ENCODE measurements around the gene EPSTI1. TPM values are rescaled to one million over a fixed set of nuclear protein-coding genes. Genes with fewer than 3 reads are reported as not detected.

Gene EPSTI1
- polyA plus RNA-seq, 1 of the 3 experiments (the other 2 are of a cell fraction): 0.02 TPM

- H3K4me2 ChIP-seq: no peak overlapping the region
- POLR2A ChIA-PET: no interaction called here
- no peaks in the 10 kb centered on the region for H3K79me2 ChIP-seq (ENCODE audit: insufficient read depth)
- no peaks in the 10 kb centered on the region for H3K9me2 ChIP-seq
- H3F3A ChIP-seq (replicated peaks; ENCODE audit: insufficient read depth): no peaks in the 10 kb centered on the region
- H3K36me3 ChIP-seq (replicated peaks in 1 of 2; ENCODE audit: control insufficient read depth in 1 of 2, insufficient read depth in 2 of 2, low read length in 1 of 2): no peaks in the 10 kb centered on the region
- no peaks in the 10 kb centered on the region for H3K9me3 ChIP-seq
- no peak overlapping the region for H3K4me3 ChIP-seq (ENCODE audit: low read depth in 2 of 2, low read length in 1 of 2)
- H3K4me1 ChIP-seq (ENCODE audit: control insufficient read depth in 1 of 2, insufficient read depth in 2 of 2, low read depth in 1 of 2, low read length in 1 of 2): peaks cover 0 to 5% of the 10 kb centered on the region in 2 experiments; a peak in 1 of 4 replicates
- H3K9ac ChIP-seq: no peak overlapping the region
- WGBS (ENCODE audit: low lambda C conversion rate): 0% methylated on average over 1 of the region's 7 CpGs
- no peaks in the 10 kb centered on the region for H3K27me3 ChIP-seq (ENCODE audit: insufficient read depth)
- TF ChIP-seq REST (IDR thresholded peaks at IDR 0.05; ENCODE audit: low read depth, low read length) (no peak), MEF2A (IDR thresholded peaks at IDR 0.05; ENCODE audit: borderline replicate concordance, low read depth) (no peak), FOSL2 (IDR thresholded peaks at IDR 0.05; ENCODE audit: borderline replicate concordance, low read depth) (no peak), EP300 (IDR thresholded peaks at IDR 0.05; ENCODE audit: borderline replicate concordance in 1 of 2, low read depth in 1 of 2, low read length in 1 of 2) (no peak)
- no peaks in the 10 kb centered on the region for H4K20me1 ChIP-seq (ENCODE audit: insufficient read depth)
- CTCF ChIA-PET: interaction anchor here (0.8 to 1.8 kb wide), 4 partner anchors 14 to 149 kb away, joined by 3 to 6 read pairs (median 3); no protein-coding TSS in a partner anchor
- no peak overlapping the region for H2AFZ ChIP-seq (ENCODE audit: low read depth)
- H3K27ac ChIP-seq (ENCODE audit: low read depth in 2 of 2, low read length in 1 of 2): no peak overlapping the region
- no peak for DNase-seq
Measured at GRCh38 chr13:42986176-42986574, 5.9 kb downstream of the EPSTI1 start.

- Histone ChIP-seq H3K4me1 (ENCODE audit: control insufficient read depth in 1 of 2, insufficient read depth in 2 of 2, low read depth in 1 of 2, low read length in 1 of 2) (peaks cover 0 to 5% of the 10 kb centered on the region in 2 experiments; a peak in 1 of 4 replicates), H3K79me2 (ENCODE audit: insufficient read depth) (no peaks in the 10 kb centered on the region), H3K9ac (no peak overlapping the region), H3K27ac (ENCODE audit: low read depth in 2 of 2, low read length in 1 of 2) (no peak overlapping the region), H3K9me3 (no peaks in the 10 kb centered on the region), H3K9me2 (no peaks in the 10 kb centered on the region), H3K27me3 (ENCODE audit: insufficient read depth) (no peaks in the 10 kb centered on the region), H4K20me1 (ENCODE audit: insufficient read depth) (no peaks in the 10 kb centered on the region), H3K4me2 (no peak overlapping the region), H3K4me3 (ENCODE audit: low read depth in 2 of 2, low read length in 1 of 2) (no peak overlapping the region), H3F3A (replicated peaks; ENCODE audit: insufficient read depth) (no peaks in the 10 kb centered on the region), H3K36me3 (replicated peaks in 1 of 2; ENCODE audit: control insufficient read depth in 1 of 2, insufficient read depth in 2 of 2, low read length in 1 of 2) (no peaks in the 10 kb centered on the region), H2AFZ (ENCODE audit: low read depth) (no peak overlapping the region)
- TF ChIP-seq IRF3 (IDR thresholded peaks at IDR 0.05; ENCODE audit: low read depth, low read length) (no peak), RAD21 (IDR thresholded peaks at IDR 0.05; ENCODE audit: low read length) (no peak), SMC3 (IDR thresholded peaks at IDR 0.05; ENCODE audit: low read depth, low read length) (no peak), GABPA (IDR thresholded peaks at IDR 0.05; ENCODE audit: low read depth) (no peak)
- CTCF ChIA-PET: interaction anchor here (0.8 to 1.8 kb wide), 4 partner anchors 13 to 149 kb away, joined by 3 to 6 read pairs (median 3); no protein-coding TSS in a partner anchor
- POLR2A ChIA-PET: no interaction called here
- peak; percentile 53 for DNase-seq
- 75% methylated on average over 7 of the region's 8 CpGs for WGBS (ENCODE audit: low lambda C conversion rate)
Measured at GRCh38 chr13:42985312-42986175, 6.5 kb downstream of the EPSTI1 start.
